GM21526 (cell line): Measurements from ENCODE around the gene TYMS.
"Not testable (repeated sequence)": the region's sequence is repeated elsewhere in the genome, so short reads cannot be mapped to it uniquely, and the experiment has no call there.

Experiments
- ATAC-seq: cut with Tn5 transposase; IDR thresholded peaks from one replicate; pipeline ENCODE4 v1.9.1; 2021; ENCODE audit warnings: moderate library complexity; ENCODE audit not compliant: unreplicated experiment, low FRiP score

Gene TYMS

DNA sequence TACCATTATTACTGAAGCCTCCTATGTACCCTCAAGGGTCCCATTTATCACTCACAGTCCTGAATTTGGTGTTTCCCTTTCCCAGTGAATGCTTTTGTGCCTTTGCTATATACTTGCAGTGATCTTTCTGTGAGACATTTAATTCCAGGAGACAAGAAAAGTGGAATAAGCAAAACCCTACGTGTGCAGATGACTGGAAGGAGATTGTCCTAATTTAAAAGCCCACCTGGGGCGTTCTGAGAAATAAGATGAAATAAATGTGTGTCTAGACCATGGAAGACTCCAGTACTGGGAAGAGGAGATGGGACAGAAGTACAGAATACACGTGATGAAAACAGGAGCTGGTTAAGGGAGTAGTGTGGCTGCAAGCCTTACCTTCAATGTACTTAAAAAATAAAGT lies 19.3 kb downstream of the TYMS start:
- no peak for ATAC-seq

- ATAC-seq = no peak
Observed at GRCh38 chr18:677145-677544, 19.7 kb downstream of the TYMS start.

DNA sequence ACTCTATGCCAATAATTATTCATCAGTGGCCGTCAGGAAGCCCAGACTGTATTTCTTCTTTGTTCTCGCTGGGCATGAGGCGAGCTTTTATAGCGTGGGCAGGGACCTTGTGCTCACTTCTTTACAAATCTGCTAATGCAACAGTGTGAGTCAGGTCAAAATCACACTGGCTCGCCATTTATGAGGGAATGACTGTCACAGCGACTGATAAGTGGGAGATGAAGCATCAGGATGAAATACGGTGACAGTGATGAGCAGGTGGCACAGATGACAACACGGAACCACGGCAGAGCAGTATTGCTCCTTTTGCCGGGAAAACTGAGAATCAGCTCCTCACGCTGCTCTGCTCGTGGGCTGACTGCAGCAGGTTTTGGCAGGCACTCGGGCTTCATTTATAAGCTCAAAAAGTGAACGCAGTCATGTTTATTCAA lies 20.5 kb downstream of the TYMS start:
- no peak for ATAC-seq

GRCh38 chr18:678482-679182 lies 21.2 kb downstream of the TYMS start:
- no peak for ATAC-seq

- no peak for ATAC-seq
Observed at GRCh38 chr18:679516-679915, 22.1 kb downstream of the TYMS start.

DNA sequence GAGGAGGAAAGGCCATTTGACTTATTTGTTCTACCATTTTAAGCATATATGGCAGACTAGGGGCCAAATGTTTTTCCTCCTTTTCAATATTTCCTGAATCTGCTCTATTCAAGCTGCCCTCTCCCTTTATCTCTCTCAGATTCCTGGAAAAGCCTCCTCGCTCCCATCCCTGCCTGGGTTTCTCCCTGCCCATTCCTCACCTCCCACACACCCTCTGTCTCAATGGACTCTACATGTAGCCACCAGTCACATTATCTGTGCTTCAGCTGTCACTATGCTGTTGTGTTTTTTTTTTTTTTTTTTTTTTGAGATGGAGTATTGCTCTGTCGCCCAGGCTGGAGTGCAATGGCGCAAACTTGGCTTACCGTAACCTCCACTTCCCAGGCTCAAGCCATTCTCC lies 22.9 kb downstream of the TYMS start:
- ATAC-seq = no peak

- no peak for ATAC-seq
Observed at GRCh38 chr18:681985-682384, 24.5 kb downstream of the TYMS start.

- ATAC-seq = not testable (repeated sequence)
Observed at GRCh38 chr18:682416-682815, 25.0 kb downstream of the TYMS start.

- no peak for ATAC-seq
Observed at GRCh38 chr18:682833-683232, 25.4 kb downstream of the TYMS start.

DNA sequence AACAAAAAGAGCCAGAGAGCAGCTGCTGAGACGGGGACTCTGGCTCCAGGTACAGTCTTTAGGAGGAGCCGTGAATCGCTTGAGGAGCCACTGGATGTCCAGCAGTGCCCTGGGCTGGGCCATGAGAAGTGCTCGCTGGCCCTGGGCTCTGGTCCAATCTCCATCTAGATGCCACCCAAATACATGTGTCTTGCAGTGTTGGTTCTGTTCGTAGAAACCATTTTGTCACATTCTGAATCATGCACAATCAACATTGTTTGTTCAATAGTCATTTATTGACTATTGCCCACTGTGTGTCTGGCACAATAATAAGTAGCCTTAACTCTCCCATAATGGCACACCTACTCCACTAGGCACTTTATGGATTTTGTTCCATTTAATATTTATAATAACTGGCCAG lies 26.1 kb downstream of the TYMS start:
- ATAC-seq = no peak

DNA sequence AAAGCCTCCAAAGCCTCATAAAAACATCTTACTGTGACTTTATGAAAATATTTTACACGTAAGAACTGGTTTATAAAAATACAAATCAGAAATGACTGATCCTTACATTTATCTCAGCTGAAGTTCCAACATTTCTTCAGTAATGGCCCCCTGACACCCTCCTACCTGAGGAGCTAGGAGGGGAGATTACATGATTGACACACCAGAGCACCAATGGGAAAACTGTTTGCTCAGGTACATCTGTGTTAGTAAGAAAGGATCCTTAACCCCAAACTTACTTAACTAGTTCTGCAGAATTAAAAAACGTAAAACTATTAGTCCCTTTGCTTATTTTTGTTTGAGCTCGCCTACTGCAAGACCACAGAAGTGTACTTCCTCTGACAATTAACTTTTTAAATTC lies 28.0 kb downstream of the TYMS start:
- ATAC-seq = no peak

GRCh38 chr18:686339-687111 lies 29.1 kb downstream of the TYMS start:
- ATAC-seq = no peak

GRCh38 chr18:688323-688722 lies 30.9 kb downstream of the TYMS start:
- ATAC-seq = no peak

- ATAC-seq = no peak
Observed at GRCh38 chr18:692824-693223, 35.4 kb downstream of the TYMS start.

GRCh38 chr18:693466-694187 lies 36.2 kb downstream of the TYMS start:
- ATAC-seq = no peak

DNA sequence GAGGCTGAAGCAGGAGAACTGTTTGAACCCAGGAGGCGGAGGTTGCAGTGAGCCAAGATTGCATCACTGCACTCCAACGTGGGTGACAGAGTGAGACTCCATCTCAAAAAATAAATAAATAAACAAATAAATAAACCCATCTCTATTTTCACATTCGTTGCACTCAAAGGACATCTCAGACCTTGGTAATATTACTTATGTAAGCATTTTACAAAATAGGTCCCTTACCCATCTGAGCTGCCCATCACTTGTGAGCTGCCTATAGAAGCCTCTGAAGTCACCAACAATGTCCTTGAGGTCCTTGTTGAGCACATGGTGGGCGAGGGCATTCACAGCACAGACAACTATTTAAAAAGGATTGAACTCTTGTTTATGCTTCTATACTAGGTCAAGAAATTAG lies 39.6 kb downstream of the TYMS start:
- no peak for ATAC-seq

DNA sequence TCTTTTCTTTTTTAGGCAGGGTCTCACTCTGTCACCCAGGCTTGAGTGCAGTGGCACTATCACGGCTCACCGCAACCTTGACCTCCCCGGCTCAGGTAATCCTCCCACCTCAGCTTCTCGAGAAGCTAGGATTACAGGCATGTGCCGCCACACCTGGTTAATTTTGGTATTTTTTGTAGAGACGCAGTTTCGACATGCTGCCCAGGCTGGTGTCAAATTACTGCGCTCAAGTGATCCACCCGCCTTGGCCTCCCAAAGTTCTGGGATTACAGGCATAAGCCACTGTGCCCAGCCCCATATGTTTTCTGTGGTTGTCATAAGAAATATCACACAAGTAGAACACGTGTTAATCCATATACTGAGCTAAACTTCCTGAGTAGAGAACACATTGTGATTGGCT lies 40.3 kb downstream of the TYMS start:
- ATAC-seq = no peak

DNA sequence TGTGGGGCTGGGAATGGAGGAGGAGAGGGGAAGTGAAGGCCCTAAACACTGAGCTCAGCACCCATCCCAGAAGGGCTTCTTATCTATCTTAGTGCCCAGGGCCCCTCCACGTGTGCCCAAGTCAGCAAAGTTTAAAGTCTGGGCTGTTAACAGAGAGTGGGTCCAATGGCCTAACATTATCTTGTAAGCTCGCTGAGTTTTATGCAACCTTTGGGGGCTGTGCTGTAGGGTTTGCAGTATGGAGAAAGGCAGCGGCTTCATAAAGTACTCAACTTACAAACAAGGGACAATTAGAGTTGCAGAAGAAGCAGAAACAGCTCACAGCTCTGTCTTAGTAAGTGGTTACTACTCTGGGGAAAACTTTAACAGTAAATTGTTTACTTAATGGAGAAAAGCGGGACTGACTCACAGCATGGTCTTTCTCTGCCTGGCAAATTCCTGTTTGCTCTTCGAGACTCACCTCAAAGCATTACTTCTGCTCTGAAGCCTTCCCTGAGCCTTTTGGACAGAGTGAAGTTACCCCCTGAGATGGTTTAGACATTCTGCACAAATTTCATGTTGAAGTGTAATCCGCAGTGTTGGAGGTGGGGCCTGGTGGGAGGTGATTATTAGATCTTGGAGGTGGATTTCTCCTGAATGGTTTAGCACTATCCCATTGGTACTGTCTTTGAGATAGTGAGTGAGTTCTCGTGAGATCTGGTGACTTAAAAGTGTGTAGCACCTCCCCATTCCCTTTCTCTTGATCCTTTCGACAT lies 45.9 kb downstream of the TYMS start:
- ATAC-seq = no peak

- no peak for ATAC-seq
Observed at GRCh38 chr18:706405-706804, 49.0 kb downstream of the TYMS start.

GRCh38 chr18:708096-708495 lies 50.6 kb downstream of the TYMS start:
- no peak for ATAC-seq

- no peak for ATAC-seq
Observed at GRCh38 chr18:709771-710170, 52.3 kb downstream of the TYMS start.
